Heart right ventricle (tissue), 16 donors: Measurements from ENCODE around the gene ESYT1. TPM values are rescaled to one million over a fixed set of nuclear protein-coding genes. Genes with fewer than 3 reads are reported as not detected.

ENCODE experiments used
- ATAC-seq, 8 donors: fragments of 200-7000 bp; cut with Tn5 transposase; one replicate each; pipeline ENCODE4 v1.9.1; 2020; ENCODE audit warnings: mild to moderate bottlenecking in 8 of 8, moderate library complexity in 8 of 8, moderate number of reproducible peaks in 1 of 8
- DNase-seq, 2 donors: peaks; one replicate each; pipeline ENCODE4 v3.0.0-alpha.2; 2020
- H3K27ac ChIP-seq, 10 donors: fragments of 200-600 bp; sonication (generic) in 2 of 10; one replicate each; pipeline versions ENCODE4 v1.5.0 to v1.8.0; 2020 to 2022; ENCODE audit warnings: mild to moderate bottlenecking in 3 of 10
- H3K27me3 ChIP-seq, 7 donors: fragments of 200-600 bp; one replicate each; pipeline ENCODE4 v1.8.0; 2021 to 2022; ENCODE audit warnings: mild to moderate bottlenecking in 2 of 7
- H3K36me3 ChIP-seq, 9 donors: fragments of 200-600 bp; sonication (generic) in 1 of 9; one replicate each; pipeline versions ENCODE4 v1.5.0 to v1.8.0; 2020 to 2022; ENCODE audit warnings: mild to moderate bottlenecking in 2 of 9
- H3K4me1 ChIP-seq, 9 donors: fragments of 200-600 bp; sonication (generic) in 1 of 9; one replicate each; pipeline versions ENCODE4 v1.5.0 to v1.8.0; 2020 to 2022; ENCODE audit warnings: mild to moderate bottlenecking in 4 of 9
- H3K4me3 ChIP-seq, 10 donors: fragments of 200-600 bp; sonication (generic) in 2 of 10; one replicate each; pipeline versions ENCODE4 v1.5.0 to v1.8.0; 2020 to 2022; ENCODE audit warnings: mild to moderate bottlenecking in 7 of 10, moderate library complexity in 2 of 10
- H3K9me3 ChIP-seq, 11 donors: fragments of 200-600 bp in 10 of 11; sonication (generic) in 2 of 11; one replicate each; pipeline versions ENCODE4 v1.5.0 to v1.8.0; 2013 to 2022; ENCODE audit warnings: mild to moderate bottlenecking in 2 of 11, control low read depth in 1 of 11, moderate library complexity in 1 of 11
- WGBS, 2 donors: extraction: QIAGEN DNeasy Blood & Tissue Kit; methylation state at CpG; one replicate each; pipeline ENCODE4 v1.1.7; 2013; ENCODE audit warnings: inconsistent platforms in 1 of 2; 5-methylcytosine and 5-hydroxymethylcytosine counted together
- intact Hi-C, 10 donors: fragments of 100-400 bp; cut with DNase I; formaldehyde crosslinking; loops; one replicate each; pipeline versions ENCODE4 v1.11.1 to v1.14.2; 2022
- polyA plus RNA-seq, 2 donors: library from polyadenylated mRNA; stranded (reverse); fragments of 200-250 nt; gene quantifications; one replicate each; pipeline ENCODE4 v1.2.3, GENCODE V29; 2013
- total RNA-seq, 10 donors: library from RNA; stranded (reverse); fragmentation: NEBNext Ultra II Directional in 3 of 10; extraction: Animal tissue kit (Norgen Biotek cat#: 25700) in 3 of 10; gene quantifications; one replicate each; pipeline versions ENCODE4 v1.2.1 to v1.2.4, GENCODE V29; 2021 to 2023
- TF ChIP-seq, protein P1 (sequence below), 9 donors: fragments of 200-600 bp; sonication (generic) in 2 of 9; IDR thresholded peaks; one replicate each; pipeline versions ENCODE4 v1.5.0 to v1.8.0; 2021 to 2022; ENCODE audit warnings: antibody characterized with exemption in 9 of 9, mild to moderate bottlenecking in 5 of 9, moderate library complexity in 1 of 9
- donor health status: Arrhythmogenic right ventricular cardiomyopathy.
- donor health status: ischemic (EF 13 %, LVEDD 7.1; RV severe dilation, severe dysfunction).
- donor health status: healthy with polysubstance abuse.
- donor health status: DM: no; HTN: yes; CAD: no.
- donor health status: DM: no; HTN: no; CAD: no.
- donor health status: ischemic (EF 25% LVEDD 6.9; RV normal size, moderate dysfunction).
- donor health status: ischemic (EF 25% LVEDD 5.7; RV mildly dilated, moderate dysfunction).
- donor health status: healthy.
- donor health status: DM: yes; HTN: yes; CAD: no.
- donor health status: Ischemic cardiomyopathy.
- donor health status: ischemic (EF 35%, LVEDD 5.7; RV mildly dilated, moderate dysfunction).
- donor health status: nonischemic (EF 11% LVEDD 7.7; RV severe dilation, severe dysfunction).
- donor health status: DM: yes; HTN: yes; CAD: no.
- donor health status: PGD.
- donor health status: ischemic (EF 29% LVEDD 5.4; RV normal size, mild dysfunction).
- donor health status: nonischemic (EF 23%, LVEDD 6.1; RV moderate dilation, normal function).

Gene ESYT1
- total and polyA plus RNA-seq, 12 donors: 20.9 to 57.3 (median 31.9) TPM

DNA sequence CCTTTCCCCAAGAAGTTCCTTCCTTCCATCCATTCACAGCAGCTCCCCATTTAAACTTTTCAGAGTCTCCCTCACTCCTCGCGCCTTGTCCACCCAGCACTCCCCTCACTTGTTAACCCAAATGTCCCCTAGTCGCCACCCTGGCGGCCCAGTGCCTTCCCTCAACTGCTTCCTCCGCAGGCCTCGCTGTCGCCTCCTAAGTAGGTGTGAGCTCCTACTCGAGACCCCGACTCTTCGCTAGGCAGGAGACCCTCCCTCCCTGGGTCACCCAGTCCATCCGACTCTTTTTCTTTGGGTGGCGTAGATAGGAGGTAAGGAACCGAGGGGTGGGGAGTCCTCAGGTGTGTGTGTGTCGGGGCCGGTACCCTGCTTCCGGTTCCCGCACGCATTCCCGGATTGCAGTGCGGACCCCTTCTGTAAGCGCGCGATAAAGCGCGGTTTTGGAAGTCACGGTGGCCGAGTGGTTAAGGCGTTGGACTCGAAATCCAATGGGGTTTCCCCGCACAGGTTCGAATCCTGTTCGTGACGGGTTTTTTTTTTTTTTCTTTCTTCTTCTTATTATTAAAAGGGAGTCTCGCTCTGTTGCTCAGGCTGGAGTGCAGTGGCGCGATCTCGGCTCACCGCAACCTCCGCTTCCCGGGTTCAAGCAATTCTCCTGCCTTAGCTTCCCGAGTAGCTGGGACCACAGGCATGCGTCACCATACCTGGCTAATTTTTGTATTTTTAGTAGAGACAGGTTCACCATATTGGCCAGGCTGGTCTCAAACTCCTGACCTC lies 62.0 kb downstream of the ESYT1 start:
- ATAC-seq (peak; percentile 36 to 83 (median 69)), DNase-seq (peak; percentile 74 to 81)
- Histone ChIP-seq H3K36me3 (peaks cover 0 to 22% (median 9%) of the 10 kb centered on the region in 9 donors), H3K9me3 (no peaks in the 10 kb centered on the region), H3K4me1 (peaks cover 6 to 39% (median 27%) of the 10 kb centered on the region in 9 donors), H3K4me3 (peak overlapping the region; percentile 48 to 92 (median 86)), H3K27me3 (no peaks in the 10 kb centered on the region), H3K27ac (peak overlapping the region; percentile 78 to 95 (median 92))
- intact Hi-C loops: loop anchor here (1.0 to 10.0 kb wide), 15 partner anchors 29 to 277 kb away; partner anchors contain the start of genes ESYT1 (in 2 of the 10), NABP2 (in 2 of the 10), SPRYD4 (in 2 of the 10) and ZC3H10 (in 2 of the 10)
- 1 to 2% methylated on average over 42 of the region's 42 CpGs for WGBS, 2 donors
- TF ChIP-seq, protein P1, sequence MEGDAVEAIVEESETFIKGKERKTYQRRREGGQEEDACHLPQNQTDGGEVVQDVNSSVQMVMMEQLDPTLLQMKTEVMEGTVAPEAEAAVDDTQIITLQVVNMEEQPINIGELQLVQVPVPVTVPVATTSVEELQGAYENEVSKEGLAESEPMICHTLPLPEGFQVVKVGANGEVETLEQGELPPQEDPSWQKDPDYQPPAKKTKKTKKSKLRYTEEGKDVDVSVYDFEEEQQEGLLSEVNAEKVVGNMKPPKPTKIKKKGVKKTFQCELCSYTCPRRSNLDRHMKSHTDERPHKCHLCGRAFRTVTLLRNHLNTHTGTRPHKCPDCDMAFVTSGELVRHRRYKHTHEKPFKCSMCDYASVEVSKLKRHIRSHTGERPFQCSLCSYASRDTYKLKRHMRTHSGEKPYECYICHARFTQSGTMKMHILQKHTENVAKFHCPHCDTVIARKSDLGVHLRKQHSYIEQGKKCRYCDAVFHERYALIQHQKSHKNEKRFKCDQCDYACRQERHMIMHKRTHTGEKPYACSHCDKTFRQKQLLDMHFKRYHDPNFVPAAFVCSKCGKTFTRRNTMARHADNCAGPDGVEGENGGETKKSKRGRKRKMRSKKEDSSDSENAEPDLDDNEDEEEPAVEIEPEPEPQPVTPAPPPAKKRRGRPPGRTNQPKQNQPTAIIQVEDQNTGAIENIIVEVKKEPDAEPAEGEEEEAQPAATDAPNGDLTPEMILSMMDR (IDR thresholded peaks at IDR 0.05): no peak

DNA sequence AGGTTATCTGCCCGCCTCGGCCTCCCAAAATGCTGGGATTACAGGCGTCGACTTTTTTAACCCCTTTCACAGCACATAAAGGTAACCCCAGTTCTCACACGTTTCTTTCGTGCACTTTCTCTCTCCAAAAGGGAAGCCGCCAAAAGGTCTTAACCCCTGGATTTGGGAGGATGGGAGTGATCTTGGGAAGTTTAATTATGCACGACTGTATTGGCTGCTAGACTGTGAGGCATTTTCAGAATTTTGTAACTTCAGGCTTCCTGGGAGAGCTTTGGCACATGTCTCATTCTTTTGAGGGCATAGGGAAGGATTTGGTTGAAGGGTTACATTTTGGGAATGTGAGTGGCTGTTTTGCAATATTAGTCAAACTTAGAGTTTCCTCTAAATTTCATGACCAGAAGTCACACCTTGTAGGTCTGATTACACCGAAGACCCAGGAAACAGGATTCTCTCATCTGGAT lies 62.7 kb downstream of the ESYT1 start:
- H3K27me3 ChIP-seq: no peaks in the 10 kb centered on the region
- no peak for DNase-seq
- 26% methylated on average over 9 of the region's 9 CpGs for WGBS, 2 donors
- H3K4me3 ChIP-seq: peak overlapping the region; percentile 48 to 92 (median 86)
- peaks cover 0 to 16% (median 3%) of the 10 kb centered on the region in 9 donors for H3K36me3 ChIP-seq
- no peak for ATAC-seq
- intact Hi-C loops: loop anchor here in 3 of 10 donors (2.0 to 10.0 kb wide), 4 partner anchors 34 to 277 kb away; partner anchors contain the start of genes SPRYD4 (in 2 of the 3) and NABP2 (in 1 of the 3)
- H3K4me1 ChIP-seq: peaks cover 6 to 39% (median 27%) of the 10 kb centered on the region in 9 donors
- H3K9me3 ChIP-seq: no peaks in the 10 kb centered on the region
- TF ChIP-seq, protein P1 (IDR thresholded peaks at IDR 0.05): no peak
- peak overlapping the region in 9 of 10 donors; percentile 83 to 95 (median 92) for H3K27ac ChIP-seq

DNA sequence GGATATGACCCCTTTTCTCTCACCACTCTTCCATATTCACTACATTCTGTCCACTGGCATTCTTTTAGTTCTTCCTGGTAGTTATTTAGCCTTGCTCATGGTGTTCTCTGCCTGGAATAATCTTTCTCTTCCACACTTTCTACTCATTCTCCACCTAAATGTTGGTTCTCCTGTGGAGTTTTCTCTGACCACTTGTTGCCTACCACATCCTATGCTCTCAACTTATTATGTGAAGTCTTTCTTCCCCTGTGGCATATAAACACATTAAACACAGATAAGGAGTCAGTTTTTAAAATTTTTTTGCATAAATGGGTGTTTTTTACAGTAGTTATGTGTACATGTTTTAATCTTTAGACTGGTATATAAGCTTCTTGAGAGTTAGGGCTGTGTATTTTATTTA lies 64.5 kb downstream of the ESYT1 start:
- DNase-seq (no peak), ATAC-seq (no peak)
- Histone ChIP-seq H3K27me3 (no peaks in the 10 kb centered on the region), H3K4me3 (no peak overlapping the region), H3K9me3 (no peaks in the 10 kb centered on the region), H3K36me3 (no peaks in the 10 kb centered on the region), H3K4me1 (peaks cover 6 to 30% (median 20%) of the 10 kb centered on the region in 9 donors), H3K27ac (no peak overlapping the region)
- intact Hi-C loops: loop anchor here in 5 of 10 donors (2.0 to 10.0 kb wide), 4 partner anchors 32 to 275 kb away; partner anchors contain the start of genes SPRYD4 (in 2 of the 5) and NABP2 (in 1 of the 5)
- TF ChIP-seq, protein P1 (IDR thresholded peaks at IDR 0.05): no peak

DNA sequence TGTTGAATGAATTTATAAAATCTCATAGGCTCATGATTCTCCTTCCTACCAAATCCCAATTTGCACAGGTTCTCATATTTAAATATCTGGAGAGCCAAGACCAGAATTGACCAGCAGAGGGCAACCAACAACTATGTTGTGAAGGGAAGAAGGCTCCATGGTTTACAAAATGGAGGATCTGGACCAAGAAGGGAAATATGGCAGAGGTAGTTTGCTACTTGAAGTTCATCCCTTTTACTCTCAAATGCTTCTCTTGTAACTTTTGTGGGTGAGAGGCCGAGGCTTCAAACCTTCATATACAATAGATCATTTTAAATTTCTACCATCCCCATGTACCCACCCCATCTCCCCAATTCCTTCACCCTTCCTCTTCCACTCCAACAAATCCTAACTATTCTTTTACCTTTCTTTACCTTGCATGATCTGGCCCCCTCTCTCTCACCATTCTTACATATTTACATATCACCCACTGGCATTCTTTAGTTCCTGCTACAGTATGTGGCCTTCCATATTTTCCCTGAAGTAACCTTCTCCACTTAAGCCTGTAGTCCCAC lies 65.0 kb downstream of the ESYT1 start:
- TF ChIP-seq, protein P1 (IDR thresholded peaks at IDR 0.05): peak; percentile 55 to 88 (median 79)
- Histone ChIP-seq H3K27ac (no peak overlapping the region), H3K9me3 (no peaks in the 10 kb centered on the region), H3K4me3 (no peak overlapping the region), H3K27me3 (no peaks in the 10 kb centered on the region), H3K4me1 (peaks cover 5 to 25% (median 14%) of the 10 kb centered on the region in 9 donors), H3K36me3 (no peaks in the 10 kb centered on the region)
- 50 to 61% methylated on average over 1 of the region's 1 CpG for WGBS, 2 donors
- DNase-seq: peak in 1 of 2 donors; percentile 88
- no peak for ATAC-seq
- intact Hi-C loops: loop anchor here in 6 of 10 donors (1.0 to 10.0 kb wide), 5 partner anchors 31 to 274 kb away; partner anchors contain the start of genes NABP2 (in 4 of the 6) and SPRYD4 (in 2 of the 6)
